GM19025 (cell line): Measurements from ENCODE around the gene PTGER3.
"Not testable (repeated sequence)": the region's sequence is repeated elsewhere in the genome, so short reads cannot be mapped to it uniquely, and the experiment has no call there.

Source experiments
- ATAC-seq: cut with Tn5 transposase; IDR thresholded peaks from one replicate; pipeline ENCODE4 v1.9.1; 2021; ENCODE audit warnings: mild to moderate bottlenecking, low read depth, moderate library complexity; ENCODE audit not compliant: unreplicated experiment

The PTGER3 gene

GRCh38 chr1:70966018-70966638, 81.5 kb downstream of the PTGER3 start:
- no peak for ATAC-seq

DNA sequence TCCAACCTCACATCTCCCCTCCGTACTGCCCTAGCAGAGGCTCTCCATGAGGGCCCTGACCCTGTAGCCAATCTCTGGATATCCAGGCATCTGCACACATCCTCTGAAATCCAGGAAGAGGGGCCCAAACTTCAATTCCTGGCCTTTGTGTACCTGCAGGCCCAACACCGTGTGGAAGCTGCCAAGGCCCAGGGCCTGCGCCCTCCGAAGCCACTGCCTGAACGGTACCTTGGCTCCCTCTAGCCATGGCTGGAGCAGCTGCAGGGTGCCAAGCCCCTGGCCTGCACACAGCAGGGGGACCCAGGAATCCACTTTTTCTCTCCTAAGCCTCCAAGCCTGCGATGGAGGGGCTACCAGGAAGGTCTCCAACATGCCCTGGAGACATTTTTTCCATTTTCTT, 84.2 kb downstream of the PTGER3 start:
- no peak for ATAC-seq

GRCh38 chr1:70961374-70961975, 86.1 kb downstream of the PTGER3 start:
- no peak for ATAC-seq

DNA sequence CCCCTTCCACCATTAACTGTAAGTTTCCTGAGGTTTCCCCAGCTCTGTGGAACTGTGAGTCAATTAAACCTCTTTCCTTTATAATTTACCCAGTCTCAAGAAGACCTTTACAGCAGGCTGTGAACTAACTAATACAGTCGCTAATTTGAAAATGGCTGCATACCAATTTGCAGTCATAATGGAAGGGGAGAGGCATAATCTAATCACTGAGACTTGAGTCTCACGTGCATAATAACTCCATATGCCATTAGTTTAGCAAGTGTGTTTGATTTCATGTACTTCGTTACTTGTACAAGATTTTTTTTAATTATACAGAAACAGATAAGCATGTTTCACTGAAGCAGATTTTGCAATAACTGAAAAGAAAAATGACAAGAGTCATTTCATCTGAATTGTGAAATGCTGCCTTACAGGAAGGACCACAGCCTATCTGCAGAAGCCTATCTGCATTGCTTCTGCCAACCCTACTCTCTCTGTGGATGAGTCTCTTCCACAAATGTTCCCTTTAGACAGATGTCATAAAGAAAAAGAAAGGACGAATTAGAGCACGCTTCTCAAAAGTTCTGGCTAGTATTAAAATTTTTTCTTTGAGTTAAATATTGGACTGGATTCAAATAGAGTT, 99.1 kb downstream of the PTGER3 start:
- ATAC-seq = no peak

GRCh38 chr1:70947835-70948234, 99.8 kb downstream of the PTGER3 start:
- ATAC-seq = no peak

GRCh38 chr1:70945676-70946075, 101.9 kb downstream of the PTGER3 start:
- no peak for ATAC-seq

DNA sequence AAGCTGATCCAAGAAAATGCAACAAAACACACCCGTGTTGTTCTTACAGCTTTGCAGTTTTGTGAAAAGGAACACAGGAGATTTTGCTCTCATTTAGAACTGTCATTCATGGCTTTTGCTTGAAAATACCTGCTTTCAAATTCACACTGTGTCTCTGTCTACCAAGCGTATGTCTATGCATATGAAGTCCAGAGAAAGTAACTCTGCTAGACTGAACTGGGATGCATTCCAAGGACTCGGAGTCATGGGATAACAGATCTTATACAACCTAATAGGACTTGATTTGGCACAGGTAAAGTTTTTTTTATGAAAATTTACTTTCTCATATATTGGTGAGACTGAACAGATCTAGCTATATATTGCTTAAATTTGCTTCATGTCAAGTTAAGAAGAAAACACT, 102.4 kb downstream of the PTGER3 start:
- ATAC-seq = no peak

GRCh38 chr1:70941563-70941962, 106.1 kb downstream of the PTGER3 start:
- no peak for ATAC-seq

DNA sequence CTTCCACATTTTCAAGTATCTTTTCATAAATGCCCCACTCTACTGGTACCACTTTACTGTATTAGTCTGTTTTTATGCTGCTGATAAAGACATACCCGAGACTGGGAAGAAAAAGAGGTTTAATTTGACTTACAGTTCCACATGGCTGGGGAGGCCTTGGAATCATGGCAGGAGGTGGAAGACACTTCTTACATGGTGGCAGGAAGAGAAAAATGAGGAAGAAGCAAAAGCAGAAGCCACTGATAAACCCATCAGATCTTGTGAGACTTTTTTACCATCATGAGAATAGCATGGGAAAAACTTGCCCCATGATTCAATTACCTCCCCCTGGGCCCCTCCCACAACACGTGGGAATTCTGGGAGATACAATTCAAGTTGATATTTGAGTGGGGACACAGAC, 107.2 kb downstream of the PTGER3 start:
- not testable (repeated sequence) for ATAC-seq

DNA sequence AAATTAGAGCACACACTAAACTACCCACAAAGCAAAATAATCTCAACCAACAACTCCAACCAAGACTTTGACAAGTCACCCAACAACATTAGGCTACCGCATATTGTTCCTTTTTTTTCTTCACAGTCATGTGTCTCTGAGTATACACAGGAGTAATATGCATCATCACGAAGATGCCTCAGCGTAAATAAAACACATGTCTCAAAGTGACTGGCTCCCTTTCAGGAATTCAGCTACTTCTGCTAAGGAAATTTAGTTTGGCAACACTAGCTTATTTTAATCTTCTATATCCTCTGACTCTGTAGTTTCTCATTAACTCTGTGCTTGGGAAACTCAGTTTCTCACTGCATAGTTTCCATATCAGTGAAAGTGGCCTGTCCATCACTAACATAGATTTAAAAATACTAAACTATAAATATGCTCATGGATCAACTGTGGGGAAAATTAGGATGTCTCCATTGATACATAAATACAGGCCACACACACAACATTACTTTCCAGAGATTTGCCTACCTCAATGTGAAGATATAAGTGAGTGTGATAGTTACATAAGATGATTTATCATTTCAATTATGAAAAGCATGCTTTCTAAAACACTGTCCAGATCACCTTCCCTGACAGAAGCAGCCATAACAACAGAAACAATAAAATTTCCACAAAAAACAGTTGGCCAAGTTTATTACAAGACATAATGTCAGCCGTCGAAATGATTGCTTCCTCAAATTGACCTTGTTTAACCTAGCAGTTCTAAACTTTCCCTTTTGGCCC, 113.2 kb downstream of the PTGER3 start:
- no peak for ATAC-seq

DNA sequence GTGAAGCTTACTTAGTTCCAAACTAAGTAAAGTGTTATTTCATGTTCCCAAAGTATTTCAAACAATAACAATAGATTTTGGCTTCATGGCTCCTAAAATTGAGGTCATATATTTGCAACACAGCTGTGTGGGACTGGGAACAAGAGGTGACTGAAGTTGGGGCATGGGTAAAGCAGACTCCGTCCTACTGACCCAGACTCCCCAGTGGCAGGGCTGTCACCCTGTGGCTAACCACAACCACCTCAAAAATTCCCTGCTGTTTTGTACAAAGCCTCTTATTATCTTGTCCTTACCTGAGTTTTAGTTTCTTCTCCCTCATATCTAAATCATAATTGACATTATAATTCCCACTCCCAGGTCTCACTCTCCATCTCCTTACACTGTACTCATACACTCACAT, 117.6 kb downstream of the PTGER3 start:
- ATAC-seq = no peak

- no peak for ATAC-seq
Measured at GRCh38 chr1:70922196-70922595, 125.4 kb downstream of the PTGER3 start.
